WTC11 (cell line): ENCODE results near the gene C11orf21. TPM values are rescaled to one million over a fixed set of nuclear protein-coding genes. Genes with fewer than 3 reads are reported as not detected.

ENCODE experiments used
- ATAC-seq: fragments of 200-7000 bp; cut with Tn5 transposase; 2 replicates; pipeline ENCODE4 v1.10.0; 2021; ENCODE audit warnings: mild to moderate bottlenecking, moderate library complexity
- CTCF ChIA-PET: fragments of 300-600 bp; sonication (Branson Sonifier 250); formaldehyde crosslinking; loops from one replicate; lab custom pipeline; 2021; ENCODE audit warnings: antibody characterized with exemption; lab: Charles Lee
- POLR2A ChIA-PET: fragments of 350-600 bp; sonication (Branson Sonifier 250); formaldehyde crosslinking; loops from one replicate; lab custom pipeline; 2021; ENCODE audit warnings: antibody characterized with exemption; lab: Charles Lee
- DNase-seq: peaks from one replicate; pipeline ENCODE4 v3.0.0; 2021; ENCODE audit warnings: low spot score
- H3K27ac Mint-ChIP-seq: 2 replicates; pipeline ENCODE4 v1.8.0; 2021; ENCODE audit warnings: mixed read lengths
- H3K27me3 Mint-ChIP-seq: 2 replicates; pipeline ENCODE4 v1.8.0; 2021; ENCODE audit warnings: low read depth, mild to moderate bottlenecking, moderate library complexity, mixed read lengths
- H3K36me3 Mint-ChIP-seq: 2 replicates; pipeline ENCODE4 v1.8.0; 2021; ENCODE audit warnings: mixed read lengths
- H3K4me1 Mint-ChIP-seq: 2 replicates; pipeline ENCODE4 v1.8.0; 2022; ENCODE audit warnings: mixed read lengths
- H3K4me3 Mint-ChIP-seq: 2 replicates; pipeline ENCODE4 v1.8.0; 2021; ENCODE audit warnings: mild to moderate bottlenecking, moderate library complexity, mixed read lengths
- H3K9me3 Mint-ChIP-seq: 2 replicates; pipeline ENCODE4 v1.8.0; 2021; ENCODE audit warnings: mixed read lengths
- ATF2 ChIP-seq: sonication (generic); formaldehyde crosslinking; IDR thresholded peaks from 2 replicates; pipeline ENCODE4 v1.8.1; 2022; ENCODE audit warnings: low read depth, missing genetic modification reagents, borderline replicate concordance
- ATF3 ChIP-seq: sonication (generic); formaldehyde crosslinking; conservative IDR thresholded peaks from 2 replicates; pipeline ENCODE4 v1.8.1; 2022; ENCODE audit warnings: mild to moderate bottlenecking, missing genetic modification reagents
- CBFB ChIP-seq: sonication (generic); formaldehyde crosslinking; IDR thresholded peaks from 2 replicates; pipeline ENCODE4 v1.8.1; 2022; ENCODE audit warnings: mild to moderate bottlenecking, low read depth, missing genetic modification reagents
- CREB1 ChIP-seq: sonication (generic); formaldehyde crosslinking; IDR thresholded peaks from 2 replicates; pipeline ENCODE4 v1.8.0; 2023; ENCODE audit warnings: mild to moderate bottlenecking, missing genetic modification reagents
- E2F5 ChIP-seq: sonication (generic); formaldehyde crosslinking; IDR thresholded peaks from 2 replicates; pipeline ENCODE4 v1.8.1; 2022; ENCODE audit warnings: mild to moderate bottlenecking, moderate library complexity, missing genetic modification reagents
- FOXK1 ChIP-seq: sonication (generic); formaldehyde crosslinking; IDR thresholded peaks from 2 replicates; pipeline ENCODE4 v1.8.0; 2022; ENCODE audit warnings: mild to moderate bottlenecking, moderate library complexity, missing genetic modification reagents
- FOXP4 ChIP-seq: sonication (generic); formaldehyde crosslinking; IDR thresholded peaks from 2 replicates; pipeline ENCODE4 v1.8.0; 2022; ENCODE audit warnings: mild to moderate bottlenecking, missing genetic modification reagents
- GABPB1 ChIP-seq: sonication (generic); formaldehyde crosslinking; IDR thresholded peaks from 2 replicates; pipeline ENCODE4 v1.8.1; 2023; ENCODE audit warnings: mild to moderate bottlenecking, missing genetic modification reagents
- JAZF1 ChIP-seq: fragments of 250-450 bp; sonication (Bioruptor Pico); IDR thresholded peaks from 2 replicates; pipeline ENCODE4 v1.9.0; 2021; ENCODE audit warnings: moderate library complexity, mild to moderate bottlenecking, inconsistent platforms
- NFYB ChIP-seq: sonication (generic); formaldehyde crosslinking; conservative IDR thresholded peaks from 2 replicates; pipeline ENCODE4 v1.8.0; 2022; ENCODE audit warnings: low read depth, missing genetic modification reagents
- NR1H2 ChIP-seq: sonication (generic); formaldehyde crosslinking; IDR thresholded peaks from 2 replicates; pipeline ENCODE4 v1.9.0; 2021; ENCODE audit warnings: mild to moderate bottlenecking, moderate library complexity, missing genetic modification reagents
- SMAD3 ChIP-seq: sonication (generic); formaldehyde crosslinking; IDR thresholded peaks from 2 replicates; pipeline ENCODE4 v1.8.0; 2022; ENCODE audit warnings: missing genetic modification reagents, mild to moderate bottlenecking, borderline replicate concordance
- TCF7 ChIP-seq: sonication (generic); formaldehyde crosslinking; IDR thresholded peaks from 2 replicates; pipeline ENCODE4 v1.8.0; 2022; ENCODE audit warnings: mild to moderate bottlenecking, low read depth, missing genetic modification reagents, moderate library complexity
- TEAD4 ChIP-seq: sonication (generic); formaldehyde crosslinking; IDR thresholded peaks from 2 replicates; pipeline ENCODE4 v1.8.0; 2022; ENCODE audit warnings: mild to moderate bottlenecking, missing genetic modification reagents
- USF1 ChIP-seq: sonication (generic); formaldehyde crosslinking; IDR thresholded peaks from 2 replicates; pipeline ENCODE4 v1.8.0; 2022; ENCODE audit warnings: mild to moderate bottlenecking, missing genetic modification reagents
- ZNF281 ChIP-seq: sonication (generic); formaldehyde crosslinking; IDR thresholded peaks from 2 replicates; pipeline ENCODE4 v1.8.0; 2023; ENCODE audit warnings: mild to moderate bottlenecking, missing genetic modification reagents
- ZNF425 ChIP-seq: fragments of 250-450 bp; sonication (Bioruptor Pico); conservative IDR thresholded peaks from 2 replicates; pipeline ENCODE4 v1.9.0; 2021; ENCODE audit warnings: mild to moderate bottlenecking
- ZNF532 ChIP-seq: fragments of 250-450 bp; sonication (Bioruptor Pico); IDR thresholded peaks from 2 replicates; pipeline ENCODE4 v1.9.0; 2021; ENCODE audit warnings: mild to moderate bottlenecking, borderline replicate concordance
- total RNA-seq: library from RNA; stranded (reverse); gene quantifications from 3 replicates; pipeline ENCODE4 v1.2.3, GENCODE V29; 2021

Gene C11orf21
- total RNA-seq, 1 experiment from 2014 or later = 0.24 TPM

GRCh38 chr11:2300290-2300935, 1.3 kb downstream of the C11orf21 start:
- TF ChIP-seq GABPB1 (CRISPR knock-in tag) (no peak), TEAD4 (CRISPR knock-in tag) (no peak), CREB1 (no peak), FOXK1 (CRISPR knock-in tag) (no peak), ATF2 (CRISPR knock-in tag) (no peak), NFYB (CRISPR knock-in tag) (no peak), SMAD3 (no peak), USF1 (CRISPR knock-in tag) (no peak), ZNF532 (CRISPR knock-in tag) (no peak), ATF3 (no peak), ZNF425 (no peak), JAZF1 (CRISPR knock-in tag) (no peak), CBFB (CRISPR knock-in tag) (no peak), ZNF281 (CRISPR knock-in tag) (no peak), TCF7 (CRISPR knock-in tag) (no peak), NR1H2 (no peak), FOXP4 (CRISPR knock-in tag) (no peak), E2F5 (CRISPR knock-in tag) (no peak)
- TF ChIP-seq, all 79 proteins: peak for 0
- Mint-ChIP-seq H3K27ac (no peak overlapping the region), H3K27me3 (peaks cover 2% of the 10 kb centered on the region), H3K4me3 (no peak overlapping the region), H3K4me1 (no peaks in the 10 kb centered on the region), H3K9me3 (no peaks in the 10 kb centered on the region), H3K36me3 (no peaks in the 10 kb centered on the region)
- ATAC-seq (no peak), DNase-seq (no peak)
- ChIA-PET POLR2A (no interaction called here), CTCF (interaction anchor here (0.8 to 11.0 kb wide), 5 partner anchors 102 to 120 kb away, joined by 4 to 398 read pairs (median 30); no protein-coding TSS in a partner anchor)
